Activated T-helper 1 cell treated with Interleukin-2 at 50 U/mL for 16 hours (primary cell): ENCODE results near the gene OR9I1.

ENCODE experiments used
- DNase-seq: peaks from one replicate; pipeline ENCODE4 v3.0.0-alpha.2; 2020; ENCODE audit warnings: low read depth

The OR9I1 gene

DNA sequence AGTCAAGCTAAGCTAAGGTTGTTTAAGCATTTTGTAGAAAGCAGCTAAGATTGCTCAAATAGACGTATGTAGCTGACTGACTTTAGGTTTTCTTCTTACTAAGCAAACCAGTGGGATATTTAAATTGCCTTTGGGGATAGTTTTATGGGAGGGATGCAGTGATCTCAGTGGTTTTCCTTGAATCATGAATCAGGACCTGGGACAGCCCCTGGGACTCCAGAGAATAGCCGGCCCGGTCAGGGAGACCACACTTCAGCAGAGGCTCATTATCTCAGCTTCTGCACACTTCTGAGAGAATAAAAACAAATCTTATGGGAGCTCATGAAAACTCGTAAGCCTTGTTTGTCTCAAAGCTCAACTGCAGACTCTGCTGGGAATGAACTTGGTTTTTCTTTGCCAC, at the start of gene OR9I1:
Gene OR9I1, minus strand, starts transcription at position 62 of the 400 bp plus-strand sequence. CDS start 6,086 bp downstream, outside the sequence.
- DNase-seq, result no peak

DNA sequence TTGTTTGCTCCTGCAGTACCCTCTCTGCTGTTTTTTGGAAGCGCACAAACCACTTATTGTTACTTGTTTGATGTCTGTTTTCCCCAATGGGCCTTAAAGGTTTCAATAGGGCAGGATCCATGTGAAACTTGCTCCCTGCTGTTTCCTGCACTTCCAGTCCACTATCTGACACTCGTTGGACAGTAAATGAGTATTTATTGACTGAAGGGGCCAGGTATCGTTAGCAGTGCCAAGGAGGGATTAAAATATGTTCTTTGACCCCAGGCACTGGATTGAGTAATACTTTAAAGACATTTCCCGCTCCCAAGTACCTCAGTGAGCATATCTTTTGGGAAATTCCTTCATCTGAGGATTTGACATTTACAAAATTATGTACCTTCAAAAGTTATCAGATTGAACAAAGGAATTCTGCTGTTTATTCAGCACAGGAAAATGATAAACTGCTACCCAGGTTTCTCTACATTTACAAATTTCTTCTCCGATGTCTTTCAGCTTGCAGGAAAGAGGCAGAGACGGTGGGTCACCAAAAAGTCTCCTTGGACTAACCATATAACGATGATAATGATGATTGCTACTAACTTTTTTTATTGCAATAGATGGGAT, 40.3 kb upstream of the OR9I1 start:
- DNase-seq, result no peak

DNA sequence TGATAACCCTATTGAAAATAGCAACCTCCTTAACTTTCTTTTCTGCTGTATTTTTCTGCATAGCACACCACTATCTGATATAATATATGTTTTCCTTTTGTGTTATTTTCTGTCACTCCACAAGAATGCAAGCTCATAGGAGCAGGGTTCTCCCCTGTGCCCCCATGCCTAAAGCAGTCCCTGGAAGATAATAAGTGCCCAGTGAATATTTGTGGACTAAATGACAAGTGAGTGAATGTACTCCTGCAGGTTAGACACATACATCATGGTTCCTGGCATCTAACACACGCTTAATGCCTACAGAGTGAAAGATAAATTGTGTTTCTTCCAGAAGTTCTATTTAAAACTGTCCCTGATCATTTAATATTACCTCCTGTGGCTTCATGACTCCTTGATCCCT, 39.7 kb upstream of the OR9I1 start:
- DNase-seq, result no peak

DNA sequence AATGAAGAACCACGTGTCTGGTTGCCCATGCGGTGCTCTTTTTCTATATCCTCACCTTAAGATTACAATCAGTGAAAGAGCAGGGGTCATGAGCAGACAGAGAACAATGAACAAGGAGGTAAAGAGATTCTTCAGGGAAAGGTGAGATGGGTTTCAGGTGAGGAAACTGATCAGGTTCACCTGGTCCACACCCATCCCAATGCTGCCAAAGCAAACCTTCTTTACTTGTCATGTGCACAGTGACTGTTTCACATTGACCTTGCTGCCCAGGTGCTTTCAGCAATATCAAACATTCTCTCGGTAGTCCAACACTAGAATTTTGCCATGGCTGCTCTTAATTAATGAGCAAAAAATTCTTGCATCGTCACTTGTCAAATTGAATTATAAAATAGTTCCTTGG, 39.1 kb upstream of the OR9I1 start:
- no peak for DNase-seq

- DNase-seq, result no peak
Measured at GRCh38 chr11:58152781-58153180, 27.5 kb upstream of the OR9I1 start.

- DNase-seq, result no peak
Measured at GRCh38 chr11:58142761-58143160, 17.4 kb upstream of the OR9I1 start.

- DNase-seq, result no peak
Measured at GRCh38 chr11:58135171-58135570, 9.8 kb upstream of the OR9I1 start.

- no peak for DNase-seq
Measured at GRCh38 chr11:58134151-58134550, 8.8 kb upstream of the OR9I1 start.

GRCh38 chr11:58133309-58134076, 8.2 kb upstream of the OR9I1 start:
- no peak for DNase-seq

DNA sequence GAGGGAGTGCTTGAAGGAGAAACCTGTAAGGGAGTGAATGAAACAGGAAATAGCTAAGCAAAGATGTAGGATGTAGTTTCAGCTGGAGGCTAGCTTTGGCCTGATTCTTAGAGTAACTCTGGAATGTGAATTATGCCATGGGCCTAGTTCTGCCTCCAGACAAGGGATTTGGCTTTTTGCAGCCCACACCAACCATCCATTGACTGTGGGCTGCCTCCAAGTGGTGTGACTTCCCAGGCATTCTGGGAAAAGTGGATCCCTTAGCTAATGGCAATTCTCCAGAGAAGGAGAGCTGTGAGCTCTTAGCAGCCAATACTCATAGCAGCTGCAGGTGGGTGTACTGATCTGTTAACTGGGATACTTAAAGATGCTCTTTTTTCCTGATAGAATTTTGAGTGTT, 2.0 kb upstream of the OR9I1 start:
- no peak for DNase-seq

GRCh38 chr11:58121096-58121495, 4.2 kb downstream of the OR9I1 start:
- no peak for DNase-seq

- no peak for DNase-seq
Measured at GRCh38 chr11:58097437-58097836, 27.9 kb downstream of the OR9I1 start.

DNA sequence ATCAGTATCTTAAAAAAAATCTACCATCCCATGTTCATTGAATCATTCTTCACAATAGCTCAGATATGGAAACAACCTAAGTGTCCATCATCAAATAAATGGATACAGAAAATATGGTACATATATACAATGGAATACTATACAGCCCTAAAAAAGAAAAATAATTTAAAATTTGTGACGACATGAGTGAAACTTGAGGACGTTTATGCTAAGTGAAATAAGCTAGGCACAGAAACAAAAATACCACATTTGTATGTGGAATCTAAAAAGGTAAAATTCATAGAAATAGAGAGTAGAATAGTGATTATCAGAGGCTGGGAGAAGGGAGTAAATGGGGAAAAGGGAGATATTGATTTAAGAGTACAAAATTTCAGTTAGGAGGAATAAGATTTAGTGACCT, 38.8 kb downstream of the OR9I1 start:
- DNase-seq, result no peak

- DNase-seq, result no peak
Measured at GRCh38 chr11:58075781-58076180, 49.5 kb downstream of the OR9I1 start.

DNA sequence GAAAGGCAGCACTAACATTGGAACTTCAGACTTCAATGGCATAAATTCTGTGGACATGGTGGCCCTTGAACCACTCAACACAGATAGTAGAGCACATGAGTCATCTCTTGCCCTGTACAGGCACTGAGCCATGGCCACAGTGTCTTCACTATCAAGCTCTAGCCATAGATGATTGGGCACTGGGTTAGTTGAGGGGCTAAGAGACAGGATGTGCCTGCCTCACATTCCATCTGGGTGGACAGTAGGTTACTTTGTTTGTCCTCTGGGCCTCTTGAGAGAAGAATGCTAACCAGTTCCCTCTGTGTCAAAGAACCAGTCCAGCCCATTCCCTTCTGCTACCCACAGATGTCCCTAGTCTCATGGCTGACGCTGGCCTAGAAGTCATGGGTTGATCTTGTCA, 54.7 kb downstream of the OR9I1 start:
- no peak for DNase-seq

DNA sequence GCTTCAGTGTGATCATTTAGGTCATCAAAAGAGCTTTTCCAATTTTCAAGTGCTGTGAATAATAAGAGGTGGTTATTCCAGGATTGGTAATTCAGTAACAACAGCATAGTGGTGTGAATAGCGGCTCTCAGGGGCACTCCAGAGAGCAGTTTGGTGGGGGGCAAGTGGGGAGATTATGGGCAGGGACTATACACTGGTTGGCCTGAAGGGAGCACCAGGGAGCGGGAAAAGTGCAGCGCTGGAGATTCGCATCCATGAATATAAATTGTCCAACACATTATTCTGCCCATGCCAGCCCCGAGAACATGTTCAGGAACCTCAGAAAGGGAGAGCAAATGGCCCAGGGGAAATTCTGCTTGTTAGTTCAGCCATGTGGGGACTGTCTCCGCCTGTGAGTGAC, 56.7 kb downstream of the OR9I1 start:
- no peak for DNase-seq

- DNase-seq, result no peak
Measured at GRCh38 chr11:58067685-58068084, 57.6 kb downstream of the OR9I1 start.
